Measurements from ENCODE around the gene ABHD5. TPM values are rescaled to one million over a fixed set of nuclear protein-coding genes. Genes with fewer than 3 reads are reported as not detected.

The ABHD5 gene
- total and polyA plus RNA-seq, 2 of the 8 experiments (the other 6 are each of a cell fraction or from before 2014, with no cell fraction given), result 10.5 to 16.4 TPM

DNA sequence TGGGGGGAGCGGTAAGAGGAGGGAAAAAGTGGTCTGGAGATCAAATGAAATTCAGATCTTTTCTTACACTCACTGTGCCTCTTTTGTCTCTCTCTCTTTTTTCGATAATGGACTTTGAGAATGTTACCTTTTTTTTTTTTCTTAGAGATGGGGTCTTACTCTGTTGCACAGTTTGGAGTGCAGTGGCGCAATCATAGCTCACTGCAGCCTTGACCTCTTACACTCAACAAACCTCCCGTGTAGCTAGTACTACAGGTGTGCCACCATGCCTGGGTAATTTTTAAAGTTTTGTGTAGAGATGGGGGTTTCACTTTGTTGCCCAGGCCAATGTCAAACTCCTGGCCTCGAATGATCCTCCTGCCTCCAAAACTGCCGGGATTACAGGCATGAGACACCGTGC lies 15.6 kb downstream of the ABHD5 start (continued):
- TF ChIP-seq HDAC2 (IDR thresholded peaks at IDR 0.05; ENCODE audit: borderline replicate concordance in 1 of 2, low read depth in 2 of 2, low read length in 2 of 2) (no peak), BRCA1 (IDR thresholded peaks at IDR 0.05; ENCODE audit: low read depth, low read length) (no peak)
- TF ChIP-seq, protein P1, sequence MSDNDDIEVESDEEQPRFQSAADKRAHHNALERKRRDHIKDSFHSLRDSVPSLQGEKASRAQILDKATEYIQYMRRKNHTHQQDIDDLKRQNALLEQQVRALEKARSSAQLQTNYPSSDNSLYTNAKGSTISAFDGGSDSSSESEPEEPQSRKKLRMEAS (IDR thresholded peaks at IDR 0.05), result no peak
